Hematopoietic multipotent progenitor cell treated with erythropoietin and hydrocortisone succinate and interleukin-3 and kit ligand, for 4 days (in vitro differentiated cells): ENCODE results near the gene SPPL3.
"Not testable (repeated sequence)": the region's sequence is repeated elsewhere in the genome, so short reads cannot be mapped to it uniquely, and the experiment has no call there.

Experiments used
- DNase-seq: peaks from one replicate; pipeline ENCODE4 v3.0.0-alpha.2; 2015

The SPPL3 gene

GRCh38 chr12:120842595-120842994 lies 61.6 kb downstream of the SPPL3 start:
- DNase-seq, result no peak

- no peak for DNase-seq
These were observed 62.6 kb downstream of the SPPL3 start for GRCh38 chr12:120841525-120841924.

- DNase-seq, result no peak
These were observed 64.7 kb downstream of the SPPL3 start for GRCh38 chr12:120839503-120839902.

- DNase-seq, result not testable (repeated sequence)
These were observed 65.4 kb downstream of the SPPL3 start for GRCh38 chr12:120838629-120839383.

GRCh38 chr12:120836114-120836684 lies 68.0 kb downstream of the SPPL3 start:
- DNase-seq, result no peak

GRCh38 chr12:120835657-120836056 lies 68.5 kb downstream of the SPPL3 start:
- no peak for DNase-seq

GRCh38 chr12:120835304-120835612 lies 68.9 kb downstream of the SPPL3 start:
- no peak for DNase-seq

GRCh38 chr12:120834489-120835303 lies 69.5 kb downstream of the SPPL3 start:
- no peak for DNase-seq

GRCh38 chr12:120833849-120834248 lies 70.3 kb downstream of the SPPL3 start:
- no peak for DNase-seq

- DNase-seq, result no peak
These were observed 71.4 kb downstream of the SPPL3 start for GRCh38 chr12:120832737-120833136.

GRCh38 chr12:120831648-120832267 lies 72.4 kb downstream of the SPPL3 start:
- DNase-seq, result no peak

- no peak for DNase-seq
These were observed 73.2 kb downstream of the SPPL3 start for GRCh38 chr12:120830966-120831365.

GRCh38 chr12:120830052-120830940 lies 73.9 kb downstream of the SPPL3 start:
- peak; percentile 20 for DNase-seq

- no peak for DNase-seq
These were observed 77.8 kb downstream of the SPPL3 start for GRCh38 chr12:120826335-120826734.

- no peak for DNase-seq
These were observed 78.8 kb downstream of the SPPL3 start for GRCh38 chr12:120825337-120825736.

GRCh38 chr12:120822832-120823503 lies 81.2 kb downstream of the SPPL3 start:
- DNase-seq, result no peak

GRCh38 chr12:120821878-120822277 lies 82.3 kb downstream of the SPPL3 start:
- DNase-seq, result no peak

- no peak for DNase-seq
These were observed 83.2 kb downstream of the SPPL3 start for GRCh38 chr12:120820884-120821510.

- no peak for DNase-seq
These were observed 85.7 kb downstream of the SPPL3 start for GRCh38 chr12:120818416-120818815.

- DNase-seq, result no peak
These were observed 86.4 kb downstream of the SPPL3 start for GRCh38 chr12:120817559-120818330.

- no peak for DNase-seq
These were observed 87.8 kb downstream of the SPPL3 start for GRCh38 chr12:120816363-120816762.
